Hepatocyte (in vitro differentiated cells): ENCODE data around the gene RMND1. TPM values are rescaled to one million over a fixed set of nuclear protein-coding genes. Genes with fewer than 3 reads are reported as not detected.

Experiments
- DNase-seq: peaks from one replicate; pipeline ENCODE4 v3.0.0-alpha.2; 2016; ENCODE audit warnings: low spot score
- H2AFZ ChIP-seq: fragments of 200-600 bp; sonication (generic); 2 replicates; pipeline ENCODE4 v1.6.0; 2016; ENCODE audit warnings: antibody characterized with exemption, mild to moderate bottlenecking
- H3K27ac ChIP-seq: fragments of 200-600 bp; sonication (generic); 2 replicates; pipeline ENCODE4 v1.5.1; 2016; ENCODE audit warnings: mild to moderate bottlenecking
- H3K27me3 ChIP-seq: fragments of 200-600 bp; sonication (generic); 2 replicates; pipeline ENCODE4 v1.6.1; 2016
- H3K36me3 ChIP-seq: fragments of 200-600 bp; sonication (generic); replicated peaks from 2 replicates; pipeline ENCODE4 v1.5.1; 2016; ENCODE audit warnings: low read depth; ENCODE audit not compliant: insufficient read depth
- H3K4me1 ChIP-seq: fragments of 200-600 bp; sonication (generic); 2 replicates; pipeline ENCODE4 v1.5.1; 2016; ENCODE audit warnings: mild to moderate bottlenecking, moderate library complexity; ENCODE audit not compliant: insufficient read depth
- H3K4me2 ChIP-seq: fragments of 200-600 bp; sonication (generic); 2 replicates; pipeline ENCODE4 v1.6.0; 2016
- H3K4me3 ChIP-seq: fragments of 200-600 bp; sonication (generic); 2 replicates; pipeline ENCODE4 v1.5.1; 2016; ENCODE audit warnings: mild to moderate bottlenecking
- H3K79me2 ChIP-seq: fragments of 200-600 bp; sonication (generic); 2 replicates; pipeline ENCODE4 v1.6.0; 2017; ENCODE audit warnings: mild to moderate bottlenecking
- H3K9me2 ChIP-seq: fragments of 200-600 bp; sonication (generic); replicated peaks from 2 replicates; pipeline ENCODE4 v1.6.0; 2017; ENCODE audit warnings: mild to moderate bottlenecking; ENCODE audit not compliant: insufficient read depth
- H3K9me3 ChIP-seq: fragments of 200-600 bp; sonication (generic); 2 replicates; pipeline ENCODE4 v1.5.1; 2016; ENCODE audit warnings: low read depth, mild to moderate bottlenecking
- H4K20me1 ChIP-seq: fragments of 200-600 bp; sonication (generic); 2 replicates; pipeline ENCODE4 v1.6.0; 2016; ENCODE audit warnings: mild to moderate bottlenecking; ENCODE audit not compliant: insufficient read depth, poor library complexity, severe bottlenecking
- EZH2 ChIP-seq: fragments of 200-600 bp; sonication (generic); IDR thresholded peaks from 2 replicates; pipeline ENCODE4 v1.6.1; 2016; ENCODE audit warnings: antibody characterized with exemption, mild to moderate bottlenecking, borderline replicate concordance
- EZH2phosphoT487 ChIP-seq: fragments of 200-600 bp; sonication (generic); IDR thresholded peaks from one replicate; pipeline ENCODE4 v1.6.1; 2018; ENCODE audit warnings: antibody characterized with exemption, mild to moderate bottlenecking, low read depth, moderate library complexity; ENCODE audit not compliant: unreplicated experiment, severe bottlenecking
- WGBS: methylation state at CpG from one replicate; pipeline ENCODE4 v1.1.6; 2016; ENCODE audit warnings: low lambda C conversion rate; ENCODE audit errors: missing lambda C conversion rate; 5-methylcytosine and 5-hydroxymethylcytosine counted together
- polyA plus RNA-seq: library from polyadenylated mRNA; unstranded; fragments of >200 nt; fragmentation: Nextera tagmentation; extraction: Ambion mirVana; gene quantifications from 2 replicates; pipeline ENCODE4 v1.2.1, GENCODE V29; 2016
- total RNA-seq: library from RNA; depleted of rRNA; stranded (reverse); fragments of >200 nt; gene quantifications from 2 replicates; pipeline ENCODE4 v1.2.3, GENCODE V29; 2014
- TF ChIP-seq, protein P1 (sequence below): fragments of 200-600 bp; sonication (generic); IDR thresholded peaks from 2 replicates; pipeline ENCODE4 v1.5.1; 2016; ENCODE audit warnings: antibody characterized with exemption, mild to moderate bottlenecking; ENCODE audit not compliant: poor library complexity

The RMND1 gene
- total and polyA plus RNA-seq, 2 experiments from 2014 or later, result 24.1 to 41.9 TPM

DNA sequence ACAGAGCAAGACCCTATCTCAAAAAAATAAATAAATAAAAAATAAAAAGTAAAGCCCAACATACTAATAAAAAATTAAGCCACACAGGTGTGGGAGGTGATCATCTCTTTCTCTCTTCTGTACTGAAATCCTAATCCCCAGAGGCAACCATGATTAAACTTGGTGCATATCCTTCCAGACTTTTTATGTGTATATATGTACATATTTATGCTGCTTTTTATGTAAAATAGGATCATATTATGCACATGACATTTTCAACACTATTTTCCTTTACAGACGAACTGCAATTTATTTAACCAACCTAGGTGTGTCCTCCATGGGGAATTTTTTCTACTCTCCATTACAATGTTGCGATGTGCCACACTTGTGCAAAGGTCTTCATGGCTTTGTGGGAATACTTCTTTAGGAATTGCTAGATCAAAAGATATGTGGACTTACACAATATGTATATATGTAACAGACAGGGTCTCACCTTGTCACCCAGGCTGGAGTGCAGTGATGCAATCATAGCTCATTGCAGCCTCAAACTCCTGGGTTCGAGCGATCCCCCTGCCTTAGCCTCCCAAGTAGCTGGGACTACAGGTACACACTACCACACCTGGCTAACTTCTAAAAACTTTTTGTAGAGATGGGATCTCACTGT, 23.7 kb downstream of the RMND1 start:
- H3K79me2 ChIP-seq, result peaks cover 11% of the 10 kb centered on the region
- H3K9me3 ChIP-seq, result no peaks in the 10 kb centered on the region
- H3K4me1 ChIP-seq, result peaks cover 4% of the 10 kb centered on the region
- H3K36me3 ChIP-seq, result no peaks in the 10 kb centered on the region
- H4K20me1 ChIP-seq, result no peaks in the 10 kb centered on the region
- TF ChIP-seq, protein P1, sequence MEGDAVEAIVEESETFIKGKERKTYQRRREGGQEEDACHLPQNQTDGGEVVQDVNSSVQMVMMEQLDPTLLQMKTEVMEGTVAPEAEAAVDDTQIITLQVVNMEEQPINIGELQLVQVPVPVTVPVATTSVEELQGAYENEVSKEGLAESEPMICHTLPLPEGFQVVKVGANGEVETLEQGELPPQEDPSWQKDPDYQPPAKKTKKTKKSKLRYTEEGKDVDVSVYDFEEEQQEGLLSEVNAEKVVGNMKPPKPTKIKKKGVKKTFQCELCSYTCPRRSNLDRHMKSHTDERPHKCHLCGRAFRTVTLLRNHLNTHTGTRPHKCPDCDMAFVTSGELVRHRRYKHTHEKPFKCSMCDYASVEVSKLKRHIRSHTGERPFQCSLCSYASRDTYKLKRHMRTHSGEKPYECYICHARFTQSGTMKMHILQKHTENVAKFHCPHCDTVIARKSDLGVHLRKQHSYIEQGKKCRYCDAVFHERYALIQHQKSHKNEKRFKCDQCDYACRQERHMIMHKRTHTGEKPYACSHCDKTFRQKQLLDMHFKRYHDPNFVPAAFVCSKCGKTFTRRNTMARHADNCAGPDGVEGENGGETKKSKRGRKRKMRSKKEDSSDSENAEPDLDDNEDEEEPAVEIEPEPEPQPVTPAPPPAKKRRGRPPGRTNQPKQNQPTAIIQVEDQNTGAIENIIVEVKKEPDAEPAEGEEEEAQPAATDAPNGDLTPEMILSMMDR, result no peak
- no peak for TF ChIP-seq EZH2phosphoT487
- no peak for TF ChIP-seq EZH2
- H3K9me2 ChIP-seq, result no peaks in the 10 kb centered on the region
- DNase-seq, result no peak
- no peak overlapping the region for H3K4me2 ChIP-seq
- no peak overlapping the region for H2AFZ ChIP-seq
- no peak overlapping the region for H3K27ac ChIP-seq
- H3K27me3 ChIP-seq, result no peaks in the 10 kb centered on the region
- WGBS, result 96% methylated on average over 4 of the region's 4 CpGs
- no peak overlapping the region for H3K4me3 ChIP-seq

DNA sequence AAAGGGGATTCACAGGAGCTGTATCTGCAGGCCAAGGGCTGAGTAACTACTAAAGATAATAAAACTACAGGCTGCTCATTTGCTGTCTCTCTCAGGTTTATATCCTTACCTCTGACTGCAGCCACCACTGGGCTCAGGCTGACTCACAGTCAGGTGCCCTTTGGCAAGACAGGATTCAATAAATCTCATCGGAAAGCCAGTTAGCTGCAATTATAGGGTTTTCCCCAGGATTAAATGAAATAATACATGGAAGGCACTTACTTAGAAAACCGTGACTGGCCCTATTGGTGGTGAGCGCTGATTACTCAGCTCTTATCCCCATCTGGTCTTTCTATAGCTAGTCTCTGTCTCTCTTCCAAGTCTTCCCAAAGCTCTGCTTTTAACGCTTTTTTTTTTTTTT, 26.4 kb downstream of the RMND1 start:
- Histone ChIP-seq H3K4me2 (no peak overlapping the region), H3K4me1 (peaks cover 4% of the 10 kb centered on the region), H3K27ac (peak overlapping the region; percentile 83), H3K9me2 (no peaks in the 10 kb centered on the region), H3K27me3 (no peaks in the 10 kb centered on the region), H3K4me3 (no peak overlapping the region), H3K9me3 (no peaks in the 10 kb centered on the region), H3K79me2 (no peaks in the 10 kb centered on the region), H3K36me3 (no peaks in the 10 kb centered on the region), H2AFZ (no peak overlapping the region), H4K20me1 (no peaks in the 10 kb centered on the region)
- 76% methylated on average over 4 of the region's 4 CpGs for WGBS
- peak; percentile 61 for DNase-seq
- TF ChIP-seq, protein P1, result no peak
- TF ChIP-seq EZH2phosphoT487, result no peak
- no peak for TF ChIP-seq EZH2

DNA sequence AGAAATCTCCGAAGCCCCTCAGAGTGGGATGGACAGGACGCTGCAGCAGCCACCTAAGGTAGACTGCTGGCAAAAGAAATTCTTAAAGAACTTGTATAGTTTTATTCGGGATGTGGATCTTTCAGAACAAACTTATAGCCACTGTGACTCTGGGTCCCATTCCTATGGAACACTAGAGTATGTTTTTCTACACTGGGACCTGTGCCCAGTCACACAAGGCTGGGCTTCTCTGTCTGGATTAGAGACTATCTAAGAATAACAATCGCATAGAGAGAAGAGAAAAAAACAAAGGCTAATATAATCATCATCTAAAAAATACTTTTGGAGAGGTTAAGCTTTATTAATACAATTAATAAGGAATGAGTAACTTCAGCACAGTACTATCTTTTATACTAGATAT, 28.9 kb downstream of the RMND1 start:
- no peaks in the 10 kb centered on the region for H3K36me3 ChIP-seq

More for the DNA sequence above, 28.9 kb downstream of the RMND1 start:
- WGBS, result 93% methylated on average over 4 of the region's 4 CpGs
- no peaks in the 10 kb centered on the region for H3K27me3 ChIP-seq
- no peak for DNase-seq
- TF ChIP-seq, protein P1, result no peak
- TF ChIP-seq EZH2phosphoT487, result no peak
- no peak for TF ChIP-seq EZH2
- H4K20me1 ChIP-seq, result no peaks in the 10 kb centered on the region
- H3K4me2 ChIP-seq, result no peak overlapping the region
- no peaks in the 10 kb centered on the region for H3K9me2 ChIP-seq
- no peak overlapping the region for H3K4me3 ChIP-seq
- no peak overlapping the region for H3K27ac ChIP-seq
- H3K79me2 ChIP-seq, result no peaks in the 10 kb centered on the region
- H3K9me3 ChIP-seq, result no peaks in the 10 kb centered on the region
- peaks cover 4% of the 10 kb centered on the region for H3K4me1 ChIP-seq
- H2AFZ ChIP-seq, result no peak overlapping the region
